Measurements from ENCODE around the gene SRGAP2. TPM values are rescaled to one million over a fixed set of nuclear protein-coding genes. Genes with fewer than 3 reads are reported as not detected.
"Not testable (repeated sequence)": the region's sequence is repeated elsewhere in the genome, so short reads cannot be mapped to it uniquely, and the experiment has no call there.

SRGAP2 gene
- total RNA-seq, 1 donor from 2014 or later, result 159 TPM

- intact Hi-C loops (cut with micrococcal nuclease), result not testable (repeated sequence)
Measured at GRCh38 chr1:206246129-206246886, 43.0 kb downstream of the SRGAP2 start.

GRCh38 chr1:206250953-206251681 is 47.8 kb downstream of the SRGAP2 start:
- intact Hi-C loops (cut with micrococcal nuclease), result not testable (repeated sequence)

- intact Hi-C loops (cut with micrococcal nuclease), result not testable (repeated sequence)
Measured at GRCh38 chr1:206252680-206253335, 49.5 kb downstream of the SRGAP2 start.

Other genes starting within 250 kb of the SRGAP2 start
- gene RAB7B, start 200.1 kb upstream of the SRGAP2 start, total RNA-seq, result not detected in 2 replicates
- not detected in 2 replicates for gene CTSE, start 179.6 kb upstream of the SRGAP2 start, total RNA-seq
- not detected in 2 replicates for gene RHEX, start 150.4 kb upstream of the SRGAP2 start, total RNA-seq
- gene AVPR1B, start 86.2 kb upstream of the SRGAP2 start, total RNA-seq, result not detected in 2 replicates
- gene FAM72A, start 702 bp upstream of the SRGAP2 start, total RNA-seq, result 22.1 and 24.7 TPM in 2 replicates

Measured in T-helper 1 cell treated with Interleukin-12 subunit alpha and Interleukin-12 subunit beta and Interleukin-4 antibody, amounts not matched to agents 30 ng/mL and 1 ng/mL, for 36 hours (primary cell).